Panc1 (cell line): ENCODE results near the gene KIDINS220. TPM values are rescaled to one million over a fixed set of nuclear protein-coding genes. Genes with fewer than 3 reads are reported as not detected.

Experiments used
- ATAC-seq: fragments of 200-7000 bp; cut with Tn5 transposase; 2 replicates; pipeline ENCODE4 v1.9.1; 2020; ENCODE audit warnings: mild to moderate bottlenecking, moderate library complexity
- BruUV-seq: library from RNA; stranded (reverse); fragments of 400-500 nt; replicated peaks from 2 replicates; lab custom pipeline; 2021; lab: Mats Ljungman, UMichigan
- CTCF ChIA-PET: fragments of 300-600 bp; sonication (Branson Sonifier 250); formaldehyde crosslinking; loops from one replicate; lab custom pipeline; 2022; ENCODE audit warnings: antibody characterized with exemption; lab: Charles Lee
- POLR2A ChIA-PET: fragments of 300-600 bp; sonication (Branson Sonifier 250); formaldehyde crosslinking; loops from one replicate; lab custom pipeline; 2022; ENCODE audit warnings: antibody characterized with exemption; lab: Charles Lee
- DNase-seq: peaks from one replicate; pipeline ENCODE4 v3.0.0-alpha.2; 2010; ENCODE audit warnings: low read depth, low spot score
- H3K27ac ChIP-seq: 2 replicates; pipeline ENCODE4 v1.5.1; 2011; ENCODE audit warnings: mild to moderate bottlenecking, low read length, inconsistent platforms
- H3K27me3 ChIP-seq: fragments of 200-500 bp; sonication (Bioruptor generic); 2 replicates; pipeline ENCODE4 v1.6.0; 2014; ENCODE audit warnings: low read length, inconsistent platforms; ENCODE audit not compliant: control insufficient read depth, insufficient read depth
- H3K36me3 ChIP-seq: fragments of 200-500 bp; sonication (Bioruptor generic); 2 replicates; pipeline ENCODE4 v1.5.1; 2014; ENCODE audit warnings: inconsistent platforms, mild to moderate bottlenecking, low read length, moderate library complexity; ENCODE audit not compliant: control insufficient read depth, insufficient read depth
- H3K4me1 ChIP-seq: 2 replicates; pipeline ENCODE4 v1.5.1; 2011; ENCODE audit warnings: inconsistent platforms, mild to moderate bottlenecking, low read length, moderate library complexity; ENCODE audit not compliant: control insufficient read depth, insufficient read depth
- H3K4me3 ChIP-seq, 2 experiments: 2 replicates each; pipeline ENCODE4 v1.5.1; 2011 to 2012; ENCODE audit warnings: low read depth in 2 of 2, low read length in 2 of 2, mild to moderate bottlenecking in 2 of 2, inconsistent platforms in 1 of 2, moderate library complexity in 1 of 2
- H3K9me3 ChIP-seq: fragments of 200-500 bp; sonication (Bioruptor generic); 2 replicates; pipeline ENCODE4 v1.5.1; 2014; ENCODE audit warnings: low read depth, mild to moderate bottlenecking, inconsistent platforms, low read length, moderate library complexity; ENCODE audit not compliant: control insufficient read depth, insufficient read depth
- POLR2AphosphoS5 ChIP-seq: IDR thresholded peaks from 2 replicates; pipeline ENCODE4 v1.6.1; 2012; ENCODE audit warnings: mild to moderate bottlenecking, low read depth, low read length, moderate library complexity
- REST ChIP-seq, 2 experiments: IDR thresholded peaks; 2 replicates each; pipeline ENCODE4 v1.6.1; 2011 to 2012; ENCODE audit warnings: low read depth in 2 of 2, control low read depth in 1 of 2, low read length in 1 of 2, mild to moderate bottlenecking in 1 of 2, moderate library complexity in 1 of 2; ENCODE audit not compliant: insufficient read depth in 1 of 2
- SIN3A ChIP-seq: IDR thresholded peaks from 2 replicates; pipeline ENCODE4 v1.6.1; 2012; ENCODE audit warnings: low read depth, mild to moderate bottlenecking, low read length, moderate library complexity, borderline replicate concordance; ENCODE audit not compliant: insufficient read depth
- TCF7L2 ChIP-seq: IDR thresholded peaks from 2 replicates; pipeline ENCODE4 v1.6.1; 2011; ENCODE audit warnings: mild to moderate bottlenecking, low read depth, low read length, inconsistent platforms
- in situ Hi-C: cut with HindIII; loops from 2 replicates; pipeline ENCODE4 v1.10.0; 2016; ENCODE audit warnings: low sequenced_read_pairs, low pct_unique_long_range_greater_than_20kb
- intact Hi-C: fragments of 100-400 bp; cut with micrococcal nuclease; formaldehyde crosslinking; loops from one replicate; pipeline ENCODE4 v1.10.0; 2022; ENCODE audit not compliant: unreplicated experiment
- total RNA-seq: library from RNA; stranded (reverse); gene quantifications from one replicate; pipeline ENCODE4 v1.2.1, GENCODE V29; 2021; ENCODE audit not compliant: unreplicated experiment
- TF ChIP-seq, protein P1 (sequence below): fragments of 450-650 bp; IDR thresholded peaks from 2 replicates; pipeline ENCODE4 v1.5.1; 2017; ENCODE audit warnings: mild to moderate bottlenecking

Gene KIDINS220
- total RNA-seq, 1 experiment from 2014 or later = 39.3 TPM

GRCh38 chr2:8876628-8877027 lies 39.2 kb upstream of the KIDINS220 start:
- no peak overlapping the region for H3K4me3 ChIP-seq
- POLR2A ChIA-PET = no interaction called here
- CTCF ChIA-PET = interaction anchor here (0.7 kb wide), 1 partner anchor 66 kb away, joined by 10 read pairs; no protein-coding TSS in a partner anchor
- no peaks in the 10 kb centered on the region for H3K36me3 ChIP-seq
- no peaks in the 10 kb centered on the region for H3K4me1 ChIP-seq
- no peak overlapping the region for H3K27ac ChIP-seq
- no peaks in the 10 kb centered on the region for H3K27me3 ChIP-seq
- DNase-seq (no peak), ATAC-seq (no peak)
- TF ChIP-seq SIN3A (no peak), TCF7L2 (no peak), REST (IDR thresholded peaks at IDR 0.05; ENCODE audit: insufficient read depth in 1 of 2, low read depth in 2 of 2, low read length in 1 of 2) (no peak), POLR2AphosphoS5 (no peak)
- TF ChIP-seq, protein P1, sequence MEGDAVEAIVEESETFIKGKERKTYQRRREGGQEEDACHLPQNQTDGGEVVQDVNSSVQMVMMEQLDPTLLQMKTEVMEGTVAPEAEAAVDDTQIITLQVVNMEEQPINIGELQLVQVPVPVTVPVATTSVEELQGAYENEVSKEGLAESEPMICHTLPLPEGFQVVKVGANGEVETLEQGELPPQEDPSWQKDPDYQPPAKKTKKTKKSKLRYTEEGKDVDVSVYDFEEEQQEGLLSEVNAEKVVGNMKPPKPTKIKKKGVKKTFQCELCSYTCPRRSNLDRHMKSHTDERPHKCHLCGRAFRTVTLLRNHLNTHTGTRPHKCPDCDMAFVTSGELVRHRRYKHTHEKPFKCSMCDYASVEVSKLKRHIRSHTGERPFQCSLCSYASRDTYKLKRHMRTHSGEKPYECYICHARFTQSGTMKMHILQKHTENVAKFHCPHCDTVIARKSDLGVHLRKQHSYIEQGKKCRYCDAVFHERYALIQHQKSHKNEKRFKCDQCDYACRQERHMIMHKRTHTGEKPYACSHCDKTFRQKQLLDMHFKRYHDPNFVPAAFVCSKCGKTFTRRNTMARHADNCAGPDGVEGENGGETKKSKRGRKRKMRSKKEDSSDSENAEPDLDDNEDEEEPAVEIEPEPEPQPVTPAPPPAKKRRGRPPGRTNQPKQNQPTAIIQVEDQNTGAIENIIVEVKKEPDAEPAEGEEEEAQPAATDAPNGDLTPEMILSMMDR = no peak
- H3K9me3 ChIP-seq = no peaks in the 10 kb centered on the region
- BruUV-seq = no TSS peak
- in situ Hi-C loops = no loop called here
- intact Hi-C loops = no loop called here

DNA sequence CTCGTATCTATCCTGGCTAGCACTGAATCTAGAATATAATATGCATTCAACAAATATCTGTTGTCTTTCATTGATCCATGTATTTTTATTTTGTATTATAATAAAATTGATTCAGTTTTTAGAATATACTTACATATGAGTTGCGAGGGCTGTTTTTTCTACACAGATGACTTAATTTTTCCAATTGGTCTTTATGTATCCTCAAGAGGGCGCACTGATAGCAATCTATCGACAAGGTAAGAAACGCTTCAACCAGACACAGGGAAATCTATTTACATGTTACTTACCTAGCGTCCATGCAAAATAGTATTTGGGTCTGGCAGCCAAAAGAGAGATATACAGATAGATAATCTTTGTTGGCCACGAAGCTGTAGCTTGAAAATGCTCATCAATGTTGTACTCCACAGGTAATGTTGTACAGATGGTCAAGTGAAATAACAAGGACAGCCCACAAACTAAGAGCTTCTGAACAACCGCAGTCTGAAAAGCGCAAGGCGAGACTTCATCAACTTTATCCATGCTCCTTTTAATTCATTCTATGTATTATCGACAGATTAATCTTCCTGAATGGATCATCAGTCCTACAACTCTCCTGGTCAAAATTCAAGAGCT lies 35.5 kb upstream of the KIDINS220 start:
- Histone ChIP-seq H3K4me3 (no peak overlapping the region), H3K36me3 (no peaks in the 10 kb centered on the region), H3K4me1 (no peaks in the 10 kb centered on the region), H3K27me3 (no peaks in the 10 kb centered on the region), H3K9me3 (no peaks in the 10 kb centered on the region), H3K27ac (no peak overlapping the region)
- peak; percentile 69 for ATAC-seq
- peak; percentile 43 for DNase-seq
- ChIA-PET CTCF (interaction anchor here (1.0 to 1.1 kb wide), 2 partner anchors 265 to 266 kb away, joined by 3 to 6 read pairs; no protein-coding TSS in a partner anchor), POLR2A (no interaction called here)
- in situ Hi-C loops = no loop called here
- TF ChIP-seq, protein P1 = peak; percentile 75
- TF ChIP-seq POLR2AphosphoS5 (no peak), REST (IDR thresholded peaks at IDR 0.05; ENCODE audit: insufficient read depth in 1 of 2, low read depth in 2 of 2, low read length in 1 of 2) (no peak), SIN3A (no peak), TCF7L2 (no peak)
- intact Hi-C loops = loop anchor here (2.0 to 5.0 kb wide), 2 partner anchors 119 to 268 kb away; no protein-coding TSS in a partner anchor
- BruUV-seq = no TSS peak
